ENCODE results near the gene IGFBP6. TPM values are rescaled to one million over a fixed set of nuclear protein-coding genes. Genes with fewer than 3 reads are reported as not detected.

Gene IGFBP6
- total RNA-seq: 7.0 and 44.7 TPM in 2 replicates

GRCh38 chr12:53097564-53098353 lies at the start of gene IGFBP6:
IGFBP6 (plus strand) TSS chr12:53097667; CDS start chr12:53097718, 51 bp downstream.

GRCh38 chr12:53049571-53050318 lies 47.7 kb upstream of the IGFBP6 start, which contains the start of gene TNS2:
TNS2 (plus strand) TSS chr12:53050065; CDS start chr12:53050186, 121 bp downstream.

GRCh38 chr12:53079226-53080117 lies 18.0 kb upstream of the IGFBP6 start, which contains the start of gene SPRYD3:
SPRYD3 (minus strand) TSS chr12:53079390; CDS start chr12:53079333, 57 bp downstream.

GRCh38 chr12:53102883-53103807 lies 5.7 kb downstream of the IGFBP6 start, which contains the start of gene SOAT2:
SOAT2 (plus strand) TSS chr12:53103486; CDS start chr12:53103578, 92 bp downstream.

Other genes with a start within 250 kb of the IGFBP6 start
- not detected in 2 replicates for gene KRT78, start 248.7 kb upstream of the IGFBP6 start, total RNA-seq
- gene KRT8, start 192.6 kb upstream of the IGFBP6 start, total RNA-seq: 3.7 and 8.6 TPM in 2 replicates
- gene KRT18, start 148.5 kb upstream of the IGFBP6 start, total RNA-seq: 118 and 172 TPM in 2 replicates
- 880 and 1,059 TPM in 2 replicates for gene EIF4B, start 91.2 kb upstream of the IGFBP6 start, total RNA-seq
- gene TNS2, start 47.6 kb upstream of the IGFBP6 start, total RNA-seq: 24.3 and 36.3 TPM in 2 replicates
- gene SPRYD3, start 18.3 kb upstream of the IGFBP6 start, total RNA-seq: 15.1 and 18.6 TPM in 2 replicates
- gene SOAT2, start 5.8 kb downstream of the IGFBP6 start, total RNA-seq: not detected in 2 replicates
- 10.5 and 17.9 TPM in 2 replicates for gene ZNF740, start 83.1 kb downstream of the IGFBP6 start, total RNA-seq
- 3.2 and 9.0 TPM in 2 replicates for gene CSAD, start 83.3 kb downstream of the IGFBP6 start, total RNA-seq
- 0.49 TPM in 1 of 2 replicates, not detected in the other for gene ITGB7, start 109.6 kb downstream of the IGFBP6 start, total RNA-seq
- 8.9 and 16.0 TPM in 2 replicates for gene RARG, start 134.5 kb downstream of the IGFBP6 start, total RNA-seq
- 8.7 and 9.4 TPM in 2 replicates for gene ESPL1, start 170.6 kb downstream of the IGFBP6 start, total RNA-seq
- gene PFDN5, start 197.9 kb downstream of the IGFBP6 start, total RNA-seq: 379 and 467 TPM in 2 replicates
- 26.3 and 37.1 TPM in 2 replicates for gene MYG1, start 202.0 kb downstream of the IGFBP6 start, total RNA-seq
- gene AAAS, start 223.9 kb downstream of the IGFBP6 start, total RNA-seq: 26.6 and 42.4 TPM in 2 replicates
- gene SP7, start 238.7 kb downstream of the IGFBP6 start, total RNA-seq: not detected in 2 replicates

Measured in bladder microvascular endothelial cell (primary cell).